ENCODE measurements around the gene HIRA.

DNA sequence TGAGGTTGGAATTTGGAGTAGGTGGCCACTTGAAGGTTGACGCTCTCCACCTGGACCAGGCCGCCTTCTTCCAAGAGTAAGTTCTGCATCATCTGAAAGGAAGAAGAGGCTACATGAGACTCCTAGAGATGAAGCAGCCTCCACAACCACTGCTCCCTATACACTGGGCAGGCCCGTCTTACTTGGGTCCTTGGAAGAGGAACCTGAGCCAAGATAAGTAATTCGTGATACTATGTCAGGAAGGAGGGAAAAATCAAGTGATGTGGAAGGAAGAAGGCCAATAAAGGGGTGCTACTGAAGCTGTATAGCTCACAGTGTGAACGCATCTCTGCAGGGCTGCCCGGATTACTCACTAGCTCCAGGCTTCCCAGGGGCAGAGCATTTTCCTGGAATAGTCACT lies 36.4 kb upstream of the HIRA start:
- TF ChIP-seq, protein P1, sequence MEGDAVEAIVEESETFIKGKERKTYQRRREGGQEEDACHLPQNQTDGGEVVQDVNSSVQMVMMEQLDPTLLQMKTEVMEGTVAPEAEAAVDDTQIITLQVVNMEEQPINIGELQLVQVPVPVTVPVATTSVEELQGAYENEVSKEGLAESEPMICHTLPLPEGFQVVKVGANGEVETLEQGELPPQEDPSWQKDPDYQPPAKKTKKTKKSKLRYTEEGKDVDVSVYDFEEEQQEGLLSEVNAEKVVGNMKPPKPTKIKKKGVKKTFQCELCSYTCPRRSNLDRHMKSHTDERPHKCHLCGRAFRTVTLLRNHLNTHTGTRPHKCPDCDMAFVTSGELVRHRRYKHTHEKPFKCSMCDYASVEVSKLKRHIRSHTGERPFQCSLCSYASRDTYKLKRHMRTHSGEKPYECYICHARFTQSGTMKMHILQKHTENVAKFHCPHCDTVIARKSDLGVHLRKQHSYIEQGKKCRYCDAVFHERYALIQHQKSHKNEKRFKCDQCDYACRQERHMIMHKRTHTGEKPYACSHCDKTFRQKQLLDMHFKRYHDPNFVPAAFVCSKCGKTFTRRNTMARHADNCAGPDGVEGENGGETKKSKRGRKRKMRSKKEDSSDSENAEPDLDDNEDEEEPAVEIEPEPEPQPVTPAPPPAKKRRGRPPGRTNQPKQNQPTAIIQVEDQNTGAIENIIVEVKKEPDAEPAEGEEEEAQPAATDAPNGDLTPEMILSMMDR (IDR thresholded peaks at IDR 0.05): no peak
- no peak for TF ChIP-seq TCF7L2 (IDR thresholded peaks at IDR 0.05; ENCODE audit: low read depth, low read length)
- TF ChIP-seq, protein P2, sequence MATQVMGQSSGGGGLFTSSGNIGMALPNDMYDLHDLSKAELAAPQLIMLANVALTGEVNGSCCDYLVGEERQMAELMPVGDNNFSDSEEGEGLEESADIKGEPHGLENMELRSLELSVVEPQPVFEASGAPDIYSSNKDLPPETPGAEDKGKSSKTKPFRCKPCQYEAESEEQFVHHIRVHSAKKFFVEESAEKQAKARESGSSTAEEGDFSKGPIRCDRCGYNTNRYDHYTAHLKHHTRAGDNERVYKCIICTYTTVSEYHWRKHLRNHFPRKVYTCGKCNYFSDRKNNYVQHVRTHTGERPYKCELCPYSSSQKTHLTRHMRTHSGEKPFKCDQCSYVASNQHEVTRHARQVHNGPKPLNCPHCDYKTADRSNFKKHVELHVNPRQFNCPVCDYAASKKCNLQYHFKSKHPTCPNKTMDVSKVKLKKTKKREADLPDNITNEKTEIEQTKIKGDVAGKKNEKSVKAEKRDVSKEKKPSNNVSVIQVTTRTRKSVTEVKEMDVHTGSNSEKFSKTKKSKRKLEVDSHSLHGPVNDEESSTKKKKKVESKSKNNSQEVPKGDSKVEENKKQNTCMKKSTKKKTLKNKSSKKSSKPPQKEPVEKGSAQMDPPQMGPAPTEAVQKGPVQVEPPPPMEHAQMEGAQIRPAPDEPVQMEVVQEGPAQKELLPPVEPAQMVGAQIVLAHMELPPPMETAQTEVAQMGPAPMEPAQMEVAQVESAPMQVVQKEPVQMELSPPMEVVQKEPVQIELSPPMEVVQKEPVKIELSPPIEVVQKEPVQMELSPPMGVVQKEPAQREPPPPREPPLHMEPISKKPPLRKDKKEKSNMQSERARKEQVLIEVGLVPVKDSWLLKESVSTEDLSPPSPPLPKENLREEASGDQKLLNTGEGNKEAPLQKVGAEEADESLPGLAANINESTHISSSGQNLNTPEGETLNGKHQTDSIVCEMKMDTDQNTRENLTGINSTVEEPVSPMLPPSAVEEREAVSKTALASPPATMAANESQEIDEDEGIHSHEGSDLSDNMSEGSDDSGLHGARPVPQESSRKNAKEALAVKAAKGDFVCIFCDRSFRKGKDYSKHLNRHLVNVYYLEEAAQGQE (IDR thresholded peaks at IDR 0.05; ENCODE audit: insufficient read depth in 1 of 2, low read depth in 2 of 2, low read length in 1 of 2): no peak
- no peak for TF ChIP-seq SIN3A (IDR thresholded peaks at IDR 0.05; ENCODE audit: borderline replicate concordance, insufficient read depth, low read depth, low read length)
- no peak for TF ChIP-seq POLR2AphosphoS5 (IDR thresholded peaks at IDR 0.05; ENCODE audit: low read depth, low read length)
